ENCODE data around the gene XAGE1A.
"Not testable (repeated sequence)": the region's sequence is repeated elsewhere in the genome, so short reads cannot be mapped to it uniquely, and the experiment has no call there.

Gene XAGE1A, protein sequence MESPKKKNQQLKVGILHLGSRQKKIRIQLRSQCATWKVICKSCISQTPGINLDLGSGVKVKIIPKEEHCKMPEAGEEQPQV

DNA sequence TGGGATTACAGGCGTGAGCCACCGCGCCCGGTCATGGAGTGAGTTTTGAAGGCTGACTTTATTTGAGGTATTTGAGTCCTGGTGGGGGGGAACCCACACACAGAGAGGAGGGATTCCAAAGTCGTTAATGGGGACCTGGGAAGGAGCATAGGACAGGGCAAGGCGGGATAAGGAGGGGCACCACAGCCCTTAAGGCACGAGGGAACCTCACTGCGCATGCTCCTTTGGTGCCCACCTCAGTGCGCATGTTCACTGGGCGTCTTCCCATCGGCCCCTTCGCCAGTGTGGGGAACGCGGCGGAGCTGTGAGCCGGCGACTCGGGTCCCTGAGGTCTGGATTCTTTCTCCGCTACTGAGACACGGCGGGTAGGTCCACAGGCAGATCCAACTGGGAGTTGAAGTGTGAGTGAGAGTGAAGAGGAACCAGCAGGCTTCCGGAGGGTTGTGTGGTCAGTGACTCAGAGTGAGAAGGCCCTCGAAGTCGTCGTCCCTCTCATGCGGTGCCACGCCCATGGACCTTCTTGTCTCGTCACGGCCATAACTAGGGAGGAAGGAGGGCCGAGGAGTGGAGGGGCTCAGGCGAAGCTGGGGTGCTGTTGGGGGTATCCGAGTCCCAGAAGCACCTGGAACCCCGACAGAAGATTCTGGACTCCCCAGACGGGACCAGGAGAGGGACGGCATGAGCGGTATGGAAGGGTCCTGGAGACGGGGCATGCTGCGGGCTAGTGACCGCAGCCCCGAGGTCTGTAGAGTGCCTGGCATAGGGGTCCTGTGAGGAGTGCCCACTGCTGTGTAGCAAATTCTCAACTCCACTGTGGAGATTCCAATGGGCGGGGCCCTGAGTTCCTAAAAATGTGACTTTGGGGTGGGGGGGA lies at the start of gene XAGE1A:
TSS of gene XAGE1A (plus strand) at position 264 of the 874 bp plus-strand sequence. CDS start 1,554 bp downstream, outside the sequence.
- not testable (repeated sequence) for DNase-seq

DNA sequence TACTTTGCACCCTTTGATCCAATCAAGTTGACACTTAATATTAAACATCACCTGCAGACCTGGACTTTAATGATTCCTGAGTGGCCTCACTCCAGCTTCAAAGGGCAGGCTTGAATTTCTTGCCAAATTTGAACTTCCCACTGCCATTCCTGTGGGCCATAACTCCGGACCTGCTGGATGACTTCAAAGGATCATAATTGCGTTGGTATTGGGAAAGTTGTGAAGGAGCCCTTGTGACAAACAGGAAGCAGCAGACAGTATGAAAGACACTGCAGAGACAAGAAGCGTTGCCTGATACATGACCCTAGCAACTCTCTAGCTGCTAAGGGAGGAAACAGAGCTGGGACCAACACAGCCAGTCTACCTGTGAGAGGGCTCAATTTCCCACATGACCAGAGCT lies 43.6 kb upstream of the XAGE1A start:
- DNase-seq, result not testable (repeated sequence)

DNA sequence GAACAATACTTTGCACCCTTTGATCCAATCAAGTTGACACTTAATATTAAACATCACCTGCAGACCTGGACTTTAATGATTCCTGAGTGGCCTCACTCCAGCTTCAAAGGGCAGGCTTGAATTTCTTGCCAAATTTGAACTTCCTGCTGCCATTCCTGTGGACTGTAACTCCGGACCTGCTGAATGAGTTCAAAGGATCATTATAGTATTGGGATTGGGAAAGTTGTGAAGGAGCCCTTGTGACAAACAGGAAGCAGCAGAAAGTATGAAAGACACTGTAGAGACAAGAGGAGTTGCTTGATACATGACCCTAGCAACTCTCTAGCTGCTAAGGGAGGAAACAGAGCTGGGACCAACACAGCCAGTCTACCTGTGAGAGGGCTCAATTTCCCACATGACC lies 24.3 kb upstream of the XAGE1A start:
- not testable (repeated sequence) for DNase-seq

DNA sequence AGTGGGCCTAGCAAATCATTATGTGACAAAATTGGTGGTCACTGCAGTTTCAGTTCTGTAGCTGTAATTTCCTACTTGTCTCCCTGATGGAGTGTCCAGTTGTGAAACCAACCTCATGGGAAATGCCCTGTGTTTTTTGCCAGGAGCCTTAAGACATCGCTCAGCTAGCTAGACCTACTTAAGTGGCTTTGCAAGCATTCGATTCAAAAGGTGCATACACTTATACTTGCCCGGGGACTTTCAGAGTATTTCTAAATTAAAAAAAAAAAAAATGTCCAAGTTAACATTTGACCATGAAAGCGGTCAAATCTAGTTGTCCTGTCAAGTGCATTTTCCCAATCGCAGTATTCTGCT lies 788 bp downstream of the XAGE1A start:
- not testable (repeated sequence) for DNase-seq

DNA sequence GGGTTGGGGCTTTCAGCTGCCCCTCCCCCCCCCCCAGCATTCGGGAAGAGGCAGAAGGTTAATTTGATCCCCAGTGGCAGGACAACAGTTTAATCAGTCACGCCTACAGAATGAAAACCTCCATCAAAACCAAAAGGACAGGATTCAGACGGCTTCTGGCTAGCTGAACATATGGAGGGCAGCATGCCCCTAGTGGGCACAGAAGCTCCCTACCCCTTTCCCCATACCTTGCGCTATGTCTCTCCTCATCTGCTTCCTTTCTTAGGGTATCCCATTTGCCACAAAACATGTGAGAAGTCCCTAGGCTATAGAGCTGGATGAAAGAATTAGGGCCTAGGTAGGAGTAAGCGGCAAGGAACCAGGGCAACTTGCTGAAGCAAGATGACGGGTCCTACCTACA lies 5.8 kb downstream of the XAGE1A start:
- not testable (repeated sequence) for DNase-seq

DNA sequence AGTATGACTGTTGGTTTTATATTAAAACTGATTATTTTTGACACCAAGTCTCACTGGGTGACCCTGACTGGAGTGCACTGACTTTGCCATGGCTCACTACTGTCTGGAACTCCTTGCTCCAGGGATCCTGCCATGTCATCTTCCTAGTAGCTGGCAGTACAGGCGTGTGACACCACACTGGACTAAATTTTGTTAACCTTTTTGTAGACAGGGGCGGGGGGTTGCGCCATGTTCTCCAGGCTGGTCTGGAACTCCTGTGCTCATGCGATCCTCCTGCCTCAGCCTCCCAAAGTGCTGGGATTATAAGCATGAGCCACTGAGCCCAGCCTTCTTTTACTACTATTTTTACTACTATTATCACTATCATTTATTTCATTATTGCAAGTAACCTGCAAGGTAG lies 8.9 kb downstream of the XAGE1A start:
- no peak for DNase-seq

DNA sequence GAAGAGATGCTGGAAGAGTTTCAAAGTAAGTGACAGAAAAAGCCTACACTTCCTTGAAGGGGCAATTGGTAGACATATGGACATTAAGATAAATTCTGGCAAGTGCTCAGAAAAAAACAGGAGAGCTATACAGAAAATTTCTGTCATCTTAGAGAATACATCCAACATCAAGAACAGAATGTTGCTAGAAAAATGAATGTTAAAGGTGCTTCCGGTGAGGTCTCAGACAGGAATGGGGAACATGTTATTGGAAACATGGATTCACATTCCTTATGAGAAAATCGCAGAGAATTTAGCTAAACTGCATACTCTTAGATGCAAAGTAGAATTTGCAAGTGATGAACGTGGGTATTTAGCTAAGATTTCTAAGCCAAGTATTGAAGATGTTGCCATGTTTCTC lies 11.7 kb downstream of the XAGE1A start:
- DNase-seq, result no peak

DNA sequence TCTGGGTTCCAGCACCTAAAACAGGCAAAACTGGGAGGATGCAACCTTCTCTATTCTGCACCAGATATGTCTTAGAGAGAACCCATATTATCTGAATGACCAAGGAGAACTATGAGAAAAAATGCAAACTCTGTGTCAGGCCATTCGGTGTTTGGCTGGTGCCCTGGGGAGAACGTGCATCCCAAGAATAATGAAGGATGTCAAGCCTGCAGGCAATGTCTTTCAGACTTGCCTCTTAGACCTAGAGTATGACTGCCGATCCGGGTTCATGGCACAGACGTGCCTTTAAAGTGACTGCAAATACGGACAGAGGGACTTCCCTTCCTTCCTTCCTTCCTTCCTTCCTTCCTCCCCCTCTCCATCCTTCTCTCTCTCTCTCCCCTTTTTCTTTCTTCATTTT lies 14.3 kb downstream of the XAGE1A start:
- no peak for DNase-seq

DNA sequence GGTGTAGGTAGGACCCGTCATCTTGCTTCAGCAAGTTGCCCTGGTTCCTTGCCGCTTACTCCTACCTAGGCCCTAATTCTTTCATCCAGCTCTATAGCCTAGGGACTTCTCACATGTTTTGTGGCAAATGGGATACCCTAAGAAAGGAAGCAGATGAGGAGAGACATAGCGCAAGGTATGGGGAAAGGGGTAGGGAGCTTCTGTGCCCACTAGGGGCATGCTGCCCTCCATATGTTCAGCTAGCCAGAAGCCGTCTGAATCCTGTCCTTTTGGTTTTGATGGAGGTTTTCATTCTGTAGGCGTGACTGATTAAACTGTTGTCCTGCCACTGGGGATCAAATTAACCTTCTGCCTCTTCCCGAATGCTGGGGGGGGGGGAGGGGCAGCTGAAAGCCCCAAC lies 15.5 kb downstream of the XAGE1A start:
- DNase-seq, result not testable (repeated sequence)

DNA sequence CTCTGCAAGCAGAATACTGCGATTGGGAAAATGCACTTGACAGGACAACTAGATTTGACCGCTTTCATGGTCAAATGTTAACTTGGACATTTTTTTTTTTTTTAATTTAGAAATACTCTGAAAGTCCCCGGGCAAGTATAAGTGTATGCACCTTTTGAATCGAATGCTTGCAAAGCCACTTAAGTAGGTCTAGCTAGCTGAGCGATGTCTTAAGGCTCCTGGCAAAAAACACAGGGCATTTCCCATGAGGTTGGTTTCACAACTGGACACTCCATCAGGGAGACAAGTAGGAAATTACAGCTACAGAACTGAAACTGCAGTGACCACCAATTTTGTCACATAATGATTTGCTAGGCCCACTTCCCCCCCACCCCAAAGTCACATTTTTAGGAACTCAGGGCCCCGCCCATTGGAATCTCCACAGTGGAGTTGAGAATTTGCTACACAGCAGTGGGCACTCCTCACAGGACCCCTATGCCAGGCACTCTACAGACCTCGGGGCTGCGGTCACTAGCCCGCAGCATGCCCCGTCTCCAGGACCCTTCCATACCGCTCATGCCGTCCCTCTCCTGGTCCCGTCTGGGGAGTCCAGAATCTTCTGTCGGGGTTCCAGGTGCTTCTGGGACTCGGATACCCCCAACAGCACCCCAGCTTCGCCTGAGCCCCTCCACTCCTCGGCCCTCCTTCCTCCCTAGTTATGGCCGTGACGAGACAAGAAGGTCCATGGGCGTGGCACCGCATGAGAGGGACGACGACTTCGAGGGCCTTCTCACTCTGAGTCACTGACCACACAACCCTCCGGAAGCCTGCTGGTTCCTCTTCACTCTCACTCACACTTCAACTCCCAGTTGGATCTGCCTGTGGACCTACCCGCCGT lies 20.7 kb downstream of the XAGE1A start:
- DNase-seq, result not testable (repeated sequence)

DNA sequence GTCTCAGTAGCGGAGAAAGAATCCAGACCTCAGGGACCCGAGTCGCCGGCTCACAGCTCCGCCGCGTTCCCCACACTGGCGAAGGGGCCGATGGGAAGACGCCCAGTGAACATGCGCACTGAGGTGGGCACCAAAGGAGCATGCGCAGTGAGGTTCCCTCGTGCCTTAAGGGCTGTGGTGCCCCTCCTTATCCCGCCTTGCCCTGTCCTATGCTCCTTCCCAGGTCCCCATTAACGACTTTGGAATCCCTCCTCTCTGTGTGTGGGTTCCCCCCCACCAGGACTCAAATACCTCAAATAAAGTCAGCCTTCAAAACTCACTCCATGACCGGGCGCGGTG lies 21.3 kb downstream of the XAGE1A start, which contains the start of gene XAGE1B:
TSS of gene XAGE1B (minus strand) at position 77 of the 339 bp plus-strand sequence. CDS start 1,536 bp downstream, outside the sequence.
- not testable (repeated sequence) for DNase-seq

DNA sequence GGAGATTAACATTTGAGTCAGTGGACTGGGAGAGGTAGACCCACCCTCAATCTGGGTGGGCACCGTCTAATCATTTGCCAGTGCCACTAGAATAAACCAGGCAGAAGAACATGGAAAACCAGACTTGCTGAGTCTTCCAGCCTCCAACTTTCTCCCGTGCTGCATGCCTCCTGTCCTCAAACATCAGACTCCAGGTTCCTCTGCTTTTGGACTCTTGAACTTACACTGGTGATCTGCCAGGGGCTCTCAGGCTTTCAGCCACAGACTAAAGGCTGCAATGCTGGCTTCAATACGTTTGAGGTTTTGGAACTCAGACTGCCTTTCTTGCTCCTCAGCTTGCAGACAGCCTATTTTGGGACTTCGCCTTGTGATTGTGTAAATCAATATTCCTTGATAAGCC lies 45.4 kb downstream of the XAGE1A start:
- DNase-seq, result not testable (repeated sequence)

DNA sequence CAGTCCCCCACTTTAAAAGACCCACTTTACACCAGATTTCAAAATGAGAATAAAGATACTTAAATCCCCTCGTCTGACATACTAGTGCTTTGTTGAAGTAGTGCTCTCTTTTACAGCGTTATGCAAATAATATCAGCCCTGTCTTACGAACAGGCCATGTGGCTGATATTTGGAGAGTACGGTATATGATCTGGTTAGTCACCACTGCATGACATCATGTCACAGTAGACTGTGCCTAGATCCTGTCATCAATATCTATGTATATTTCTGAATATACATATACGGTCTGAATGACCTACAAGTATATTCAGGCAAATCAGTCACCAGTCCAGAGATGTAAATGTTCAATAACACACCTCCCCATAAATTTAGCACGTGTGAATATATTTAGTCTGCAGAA lies 46.7 kb downstream of the XAGE1A start:
- DNase-seq, result no peak

DNA sequence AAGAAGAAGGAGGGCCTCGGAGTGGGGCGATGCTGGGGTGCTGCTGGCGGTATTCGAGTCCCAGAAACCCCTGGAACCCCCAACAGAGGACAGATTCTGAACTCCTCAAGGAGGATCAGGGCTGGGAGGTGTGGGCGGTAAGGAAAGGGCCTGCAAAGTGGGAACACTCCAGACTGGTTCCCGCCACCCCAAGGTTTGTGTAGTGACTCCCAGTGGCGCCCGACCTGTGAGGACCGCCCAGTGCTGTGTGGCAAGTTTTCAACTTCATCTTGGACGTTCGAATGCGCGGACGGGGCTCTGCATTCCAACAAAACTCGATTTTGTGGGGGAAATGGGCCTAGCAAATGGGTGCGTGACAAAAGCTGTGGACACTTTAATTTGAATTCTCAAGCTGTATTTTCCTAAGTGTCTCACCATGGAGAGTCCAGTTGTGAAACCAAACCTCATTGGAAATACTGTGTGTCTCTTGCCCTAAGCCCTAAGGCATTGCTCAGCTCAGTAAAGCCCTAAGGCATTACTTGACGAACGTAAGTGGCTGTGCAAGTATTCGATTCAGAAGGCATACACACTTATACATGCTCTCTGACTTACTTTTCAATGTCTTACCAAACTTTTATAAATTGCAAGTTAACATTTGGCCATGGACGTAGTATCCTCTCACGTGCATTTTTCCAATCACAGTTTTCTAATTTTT lies 48.7 kb downstream of the XAGE1A start:
- no peak for DNase-seq

DNA sequence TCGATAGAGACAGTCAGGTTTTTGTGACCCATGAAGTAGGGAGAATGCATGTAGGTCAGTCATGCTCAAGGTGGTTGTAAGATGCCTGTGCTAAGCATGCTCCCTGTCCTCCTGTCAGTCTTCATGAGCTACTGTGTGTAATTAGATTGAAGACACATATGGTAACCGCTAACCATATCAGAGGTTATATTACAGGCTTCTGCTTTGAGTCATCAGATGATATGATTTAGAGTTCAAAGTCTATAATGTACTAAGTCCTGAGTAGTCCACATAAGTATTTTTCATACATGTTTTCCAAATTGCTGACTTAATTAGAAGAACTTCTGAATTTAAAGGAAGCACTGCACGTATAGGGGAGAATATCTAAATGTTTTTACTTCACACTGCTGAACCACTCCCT lies 53.2 kb downstream of the XAGE1A start:
- DNase-seq, result not testable (repeated sequence)
